GM12891 (cell line): ENCODE results near the gene LMO7.
"Not testable (repeated sequence)": the region's sequence is repeated elsewhere in the genome, so short reads cannot be mapped to it uniquely, and the experiment has no call there.

Experiments used
- DNase-seq: peaks from one replicate; pipeline ENCODE4 v3.0.0; 2011; ENCODE audit warnings: low spot score; ENCODE audit not compliant: insufficient read length
- FAIRE-seq: peaks from 2 replicates; lab custom pipeline; 2011; peaks lifted over from hg19 to GRCh38; lab: Jason Lieb, UNC
- PAX5 ChIP-seq: IDR thresholded peaks from 2 replicates; pipeline ENCODE4 v1.6.1; 2011; ENCODE audit warnings: low read length, moderate library complexity, mild to moderate bottlenecking; ENCODE audit not compliant: insufficient read depth, severe bottlenecking
- POLR2A ChIP-seq: IDR thresholded peaks from 2 replicates; pipeline ENCODE4 v1.6.1; 2011; ENCODE audit warnings: low read depth, low read length, control low read depth
- POLR2AphosphoS5 ChIP-seq: IDR thresholded peaks from 2 replicates; pipeline ENCODE4 v1.6.1; 2011; ENCODE audit warnings: low read depth, low read length, control low read depth
- POU2F2 ChIP-seq: IDR thresholded peaks from 2 replicates; pipeline ENCODE4 v1.6.1; 2011; ENCODE audit warnings: low read depth, mild to moderate bottlenecking, control low read depth, low read length, moderate library complexity
- SPI1 ChIP-seq: IDR thresholded peaks from 2 replicates; pipeline ENCODE4 v1.6.1; 2011; ENCODE audit warnings: low read depth, low read length, control low read depth
- TAF1 ChIP-seq: IDR thresholded peaks from 2 replicates; pipeline ENCODE4 v1.6.1; 2011; ENCODE audit warnings: low read depth, low read length, control low read depth

The LMO7 gene

DNA sequence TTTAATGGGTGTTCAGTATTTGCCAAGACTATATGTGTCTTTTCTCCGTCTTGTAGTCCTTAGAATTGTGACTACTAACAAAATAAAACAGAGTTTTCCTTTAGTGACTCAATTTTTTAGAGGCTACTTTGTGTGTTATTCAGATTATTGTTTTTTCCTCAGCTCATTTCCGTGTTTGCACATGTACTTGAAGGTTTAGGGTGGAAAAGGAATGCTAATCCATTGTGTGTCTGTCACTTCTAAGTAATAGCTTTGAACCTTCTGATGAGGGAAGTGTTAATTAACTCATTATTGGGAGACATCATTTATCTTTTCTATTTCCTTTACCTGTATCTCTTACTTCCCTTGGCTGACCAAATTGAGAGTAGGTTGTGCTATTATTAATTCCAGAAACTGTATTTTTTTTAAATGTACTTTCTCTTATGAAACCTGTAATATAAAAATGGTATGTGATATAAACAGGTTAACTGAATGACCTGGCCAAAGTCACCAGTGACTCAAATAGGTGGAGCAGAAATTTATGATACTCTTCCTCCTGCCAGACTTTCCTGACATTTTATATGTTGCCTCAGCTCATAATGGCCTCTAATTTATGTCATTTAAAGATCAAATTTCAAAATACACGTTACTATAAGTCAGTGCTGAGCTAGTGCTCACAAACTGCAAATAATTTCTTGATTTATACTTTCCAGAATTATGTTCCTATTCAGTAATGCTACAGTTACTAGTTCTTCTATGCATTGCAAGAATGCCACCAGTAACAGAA lies 88.8 kb downstream of the LMO7 start:
- FAIRE-seq (no peak), DNase-seq (no peak)
- TF ChIP-seq POU2F2 (no peak), POLR2AphosphoS5 (no peak), POLR2A (no peak), PAX5 (no peak), SPI1 (no peak), TAF1 (no peak)

DNA sequence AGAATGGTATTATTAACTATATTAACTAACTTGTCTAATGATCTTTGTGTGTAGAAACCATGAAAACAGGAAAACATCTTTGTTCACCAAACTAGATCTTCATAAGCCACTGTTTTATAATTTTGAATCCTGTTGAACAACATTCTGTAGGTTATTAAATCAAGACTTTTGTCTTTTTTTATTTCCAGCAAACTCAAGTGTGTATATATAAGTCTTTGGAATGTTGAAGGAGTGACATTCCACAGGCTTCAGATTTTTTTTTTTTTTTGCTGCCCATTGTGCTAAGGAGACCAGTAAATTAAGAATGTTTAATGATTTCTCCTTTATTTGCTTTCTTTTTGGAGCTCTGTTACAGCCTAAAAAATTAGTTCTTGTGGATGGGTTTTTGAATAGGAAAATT lies 89.6 kb downstream of the LMO7 start:
- no peak for FAIRE-seq
- no peak for DNase-seq
- TF ChIP-seq POU2F2 = no peak
- no peak for TF ChIP-seq SPI1
- no peak for TF ChIP-seq TAF1
- TF ChIP-seq POLR2AphosphoS5 = no peak
- TF ChIP-seq POLR2A = no peak
- no peak for TF ChIP-seq PAX5

DNA sequence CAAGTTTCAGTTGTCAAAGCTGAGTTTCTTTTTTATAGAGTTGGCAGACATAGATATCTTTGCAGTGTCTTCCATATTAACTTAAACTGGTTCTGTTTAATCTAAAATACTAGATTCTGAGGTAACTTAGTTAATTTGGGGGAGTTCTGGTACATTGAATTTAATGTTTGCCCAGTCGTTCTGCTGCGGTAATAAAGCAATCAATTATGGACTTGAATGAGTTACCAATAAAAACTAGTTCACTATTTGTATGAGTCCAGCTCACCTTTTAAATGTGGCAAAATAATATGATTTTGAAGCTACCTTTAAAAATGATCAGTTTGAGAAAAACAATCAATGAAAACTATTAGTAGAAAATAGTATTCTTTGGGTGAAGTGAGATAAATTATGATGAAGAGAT lies 90.2 kb downstream of the LMO7 start:
- TF ChIP-seq TAF1 (no peak), SPI1 (no peak), POLR2AphosphoS5 (no peak), POU2F2 (no peak), PAX5 (no peak), POLR2A (no peak)
- FAIRE-seq (no peak), DNase-seq (no peak)

DNA sequence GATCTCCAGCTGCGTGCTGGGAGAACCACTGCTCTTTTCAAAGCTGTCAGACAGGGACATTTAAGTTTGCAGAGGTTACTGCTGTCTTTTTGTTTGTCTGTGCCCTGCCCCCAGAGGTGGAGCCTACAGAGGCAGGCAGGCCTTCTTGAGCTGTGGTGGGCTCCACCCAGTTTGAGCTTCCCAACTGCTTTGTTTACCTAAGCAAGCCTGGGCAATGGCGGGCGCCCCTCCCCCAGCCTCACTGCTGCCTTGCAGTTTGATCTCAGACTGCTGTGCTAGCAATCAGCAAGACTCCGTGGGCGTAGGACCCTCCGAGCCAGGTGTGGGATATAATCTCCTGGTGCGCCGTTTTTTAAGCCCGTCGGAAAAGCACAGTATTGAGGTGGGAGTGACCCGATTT lies 97.0 kb downstream of the LMO7 start:
- FAIRE-seq = not testable (repeated sequence)

DNA sequence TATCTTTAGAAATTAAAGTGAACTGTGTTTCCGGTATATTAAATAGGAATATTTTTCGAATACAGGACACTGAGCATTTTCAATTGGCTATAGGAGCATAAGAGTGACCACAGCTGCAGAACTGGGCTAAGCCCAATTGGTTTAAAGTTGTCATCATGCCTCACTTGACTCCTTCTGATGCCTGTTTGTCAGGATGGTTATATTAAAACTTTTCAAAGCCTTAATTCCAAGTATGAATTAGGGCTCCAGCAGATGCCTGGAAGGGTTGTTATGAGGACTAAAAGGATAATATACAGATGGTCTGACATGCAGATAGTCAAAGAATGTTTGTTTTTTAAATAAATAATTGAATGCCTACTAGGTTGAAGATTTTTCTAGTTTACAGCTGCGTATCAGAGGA lies 100.0 kb downstream of the LMO7 start:
- no peak for TF ChIP-seq POLR2A
- no peak for TF ChIP-seq PAX5
- TF ChIP-seq SPI1 = no peak
- TF ChIP-seq POU2F2 = no peak
- no peak for TF ChIP-seq TAF1
- no peak for TF ChIP-seq POLR2AphosphoS5
- DNase-seq (no peak), FAIRE-seq (no peak)

More for the DNA sequence above, 97.0 kb downstream of the LMO7 start:
- DNase-seq = not testable (repeated sequence)

DNA sequence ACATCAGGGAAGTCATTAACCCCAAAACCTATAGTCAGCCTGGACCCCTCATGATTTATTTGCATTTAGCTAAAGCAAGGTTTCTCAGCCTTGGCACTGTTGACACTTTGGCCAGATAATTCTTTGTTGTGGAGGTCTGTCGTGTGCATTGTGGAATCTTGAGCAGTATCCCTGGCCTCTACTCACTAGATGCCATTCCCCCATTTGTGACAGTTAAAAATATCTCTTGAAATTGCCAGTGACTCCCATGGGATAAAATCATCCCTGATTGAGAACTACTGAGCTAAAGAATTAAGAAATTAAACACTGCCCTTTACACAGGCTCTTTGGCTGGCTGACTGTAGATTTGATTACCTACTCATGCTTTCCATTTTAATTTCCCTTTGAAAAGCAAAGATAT lies 102.7 kb downstream of the LMO7 start:
- FAIRE-seq = peak; percentile 13
- no peak for DNase-seq

DNA sequence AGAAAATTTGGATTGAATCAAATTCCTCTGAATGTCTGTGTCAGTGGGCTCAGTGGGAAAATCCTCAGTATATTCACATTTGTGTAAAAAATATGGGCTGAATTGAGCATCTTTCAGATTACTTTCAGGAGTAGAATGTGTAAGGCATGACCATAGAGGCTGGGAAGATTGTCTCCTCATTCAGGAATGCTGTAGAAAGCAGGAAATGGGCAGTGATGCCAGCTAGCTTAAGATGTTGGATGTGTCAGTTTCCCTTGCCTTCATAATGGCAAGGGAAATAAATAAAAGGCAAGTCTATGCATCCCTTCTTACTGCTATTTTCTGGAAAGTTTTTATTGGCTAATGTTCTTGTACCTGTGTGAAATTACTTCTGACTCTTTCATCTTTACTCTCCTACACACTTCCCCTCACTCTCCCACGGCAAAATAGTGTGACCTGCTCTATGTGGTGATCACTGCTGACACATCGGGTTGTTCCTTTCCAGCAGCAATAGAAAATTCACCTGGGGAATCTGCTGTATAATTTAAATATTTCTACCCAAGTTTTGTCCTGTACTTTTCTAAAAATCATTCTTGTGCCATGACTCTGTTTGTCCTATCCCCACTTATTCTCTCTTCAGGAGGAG lies 103.2 kb downstream of the LMO7 start:
- DNase-seq (no peak), FAIRE-seq (no peak)
- TF ChIP-seq SPI1 = peak; percentile 58
- TF ChIP-seq PAX5 = no peak

More for the DNA sequence above, 102.7 kb downstream of the LMO7 start:
- TF ChIP-seq POLR2AphosphoS5 = no peak
- TF ChIP-seq SPI1 = no peak
- no peak for TF ChIP-seq TAF1
- TF ChIP-seq PAX5 = no peak
- no peak for TF ChIP-seq POU2F2
- no peak for TF ChIP-seq POLR2A

DNA sequence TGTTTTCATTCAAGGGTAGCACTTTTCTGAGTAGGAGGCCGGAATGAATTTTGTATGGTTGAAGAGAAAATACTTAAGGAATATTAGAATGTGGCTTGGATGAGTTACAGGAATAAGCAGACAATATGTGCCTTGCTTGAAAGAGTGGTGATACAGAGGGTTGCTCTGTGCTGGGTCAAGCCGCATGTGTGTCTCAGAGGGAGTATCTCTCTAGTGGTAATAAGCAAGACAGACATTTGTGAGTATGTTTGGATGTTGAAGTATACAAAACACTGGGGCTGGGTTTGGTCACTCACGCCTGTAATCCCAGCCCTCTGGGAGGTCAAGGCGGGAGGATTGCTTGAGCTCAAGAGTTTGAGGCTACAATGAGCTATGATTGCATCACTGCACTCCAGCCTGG lies 103.9 kb downstream of the LMO7 start:
- FAIRE-seq = no peak
- TF ChIP-seq PAX5 = no peak
- no peak for TF ChIP-seq TAF1
- no peak for TF ChIP-seq POLR2AphosphoS5
- TF ChIP-seq POLR2A = no peak
- DNase-seq = no peak

DNA sequence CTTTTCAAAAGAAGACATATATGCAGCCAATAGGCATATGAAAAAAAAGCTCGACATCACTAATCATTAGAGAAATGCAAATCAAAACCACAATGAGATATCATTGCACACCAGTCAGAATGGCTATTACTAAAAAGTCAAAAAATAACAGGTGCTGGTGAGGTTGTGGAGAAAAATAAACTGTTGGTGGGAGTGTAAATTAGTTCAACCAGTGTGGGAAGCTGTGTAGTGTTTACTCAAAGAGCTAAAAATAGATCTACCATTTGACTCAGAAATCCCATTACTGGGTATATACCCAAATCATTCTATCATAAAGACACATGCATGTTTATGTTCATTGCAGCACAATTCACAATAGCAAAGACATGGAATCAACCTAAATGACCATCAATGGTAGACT lies 106.9 kb downstream of the LMO7 start:
- not testable (repeated sequence) for DNase-seq, FAIRE-seq

DNA sequence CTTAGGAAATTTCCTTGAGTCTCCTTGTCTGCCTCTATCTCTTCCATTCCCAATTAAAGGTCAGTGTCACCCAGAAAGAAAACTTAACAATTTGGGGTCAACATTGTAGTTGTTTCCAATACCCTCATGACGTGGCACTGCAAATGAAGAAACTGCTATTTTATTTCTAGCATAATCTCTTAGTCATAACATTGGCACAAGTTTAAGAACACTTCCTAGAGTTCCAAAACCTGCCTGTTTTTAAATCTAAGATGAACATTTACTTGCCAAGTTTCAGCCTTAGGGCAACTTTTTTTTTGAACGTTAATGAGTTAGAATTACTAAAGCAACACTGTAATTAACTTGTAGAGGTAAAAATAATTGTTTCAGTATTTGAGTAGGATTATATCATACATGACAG lies 108.0 kb downstream of the LMO7 start:
- no peak for FAIRE-seq
- no peak for TF ChIP-seq PAX5
- TF ChIP-seq SPI1 = no peak
- no peak for TF ChIP-seq POU2F2
- TF ChIP-seq TAF1 = no peak
- TF ChIP-seq POLR2AphosphoS5 = no peak
- no peak for TF ChIP-seq POLR2A

DNA sequence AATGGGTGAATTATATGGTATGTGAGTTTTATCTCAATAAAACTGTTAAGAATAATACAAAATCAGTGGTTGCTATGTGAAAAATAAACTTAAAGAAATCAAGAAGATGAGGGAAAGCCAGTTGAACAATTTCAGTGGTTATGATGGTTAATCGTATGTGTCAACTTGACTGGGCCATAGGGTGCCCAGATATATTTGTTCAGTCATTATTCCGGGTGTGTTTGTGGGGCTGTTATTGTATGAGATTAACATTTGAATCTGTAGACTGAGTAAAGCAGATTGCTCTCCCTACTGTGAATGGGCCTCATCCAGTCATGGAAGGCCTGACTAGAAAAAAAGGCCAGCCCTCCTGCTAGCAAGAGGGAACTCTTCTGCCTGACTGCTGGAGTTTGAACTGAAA lies 109.3 kb downstream of the LMO7 start:
- FAIRE-seq (no peak), DNase-seq (no peak)
- TF ChIP-seq TAF1 = no peak
- TF ChIP-seq POLR2A = no peak
- TF ChIP-seq PAX5 = no peak
- TF ChIP-seq POU2F2 = no peak
- no peak for TF ChIP-seq SPI1
- no peak for TF ChIP-seq POLR2AphosphoS5

More for the DNA sequence above, 108.0 kb downstream of the LMO7 start:
- no peak for DNase-seq
